HepG2 (cell line): ENCODE data around the gene CYP4B1. TPM values are rescaled to one million over a fixed set of nuclear protein-coding genes. Genes with fewer than 3 reads are reported as not detected.

Experiments
- ATAC-seq: fragments of 200-7000 bp; cut with Tn5 transposase; 3 replicates; pipeline ENCODE4 v1.9.1; 2020; ENCODE audit warnings: mild to moderate bottlenecking, moderate library complexity
- BruUV-seq: library from RNA; stranded (reverse); fragments of 400-500 nt; replicated peaks from 2 replicates; lab custom pipeline; 2021; lab: Mats Ljungman, UMichigan
- CTCF ChIA-PET: fragments of 300-600 bp; formaldehyde crosslinking; extraction: SDS; loops from one replicate; lab custom pipeline; 2021; ENCODE audit warnings: low total read pairs, inconsistent platforms, low intra/inter-chr PET ratio; lab: Yijun Ruan, JAX
- POLR2A ChIA-PET: fragments of 350-600 bp; sonication (Branson Sonifier 250); formaldehyde crosslinking; loops from one replicate; lab custom pipeline; 2020; ENCODE audit warnings: antibody characterized with exemption, inconsistent platforms; lab: Yijun Ruan, JAX
- DNase-seq: peaks from one replicate; pipeline ENCODE4 v3.0.0-alpha.2; 2015; ENCODE audit warnings: low spot score
- FAIRE-seq: peaks from 3 replicates; lab custom pipeline; 2011; peaks lifted over from hg19 to GRCh38; lab: Jason Lieb, UNC
- H2AFZ ChIP-seq: one replicate; pipeline ENCODE4 v1.6.1; 2011; ENCODE audit warnings: low read length, inconsistent platforms
- H3K27ac ChIP-seq: fragments of 300-600 bp; 3 replicates; pipeline ENCODE4 v1.8.0; 2011; ENCODE audit warnings: mixed run types, mild to moderate bottlenecking, mixed read lengths, low read length, inconsistent platforms; ENCODE audit not compliant: insufficient read depth; ENCODE audit errors: extremely low read length
- H3K27me3 ChIP-seq, 2 experiments: fragments of 200-600 bp in 1 of 2; 2 replicates in 1 of 2; 3 replicates in 1 of 2; pipeline versions ENCODE4 v1.6.0 to v1.8.0; 2011; ENCODE audit warnings: low read length in 2 of 2, mild to moderate bottlenecking in 2 of 2, moderate library complexity in 2 of 2, inconsistent platforms in 1 of 2; ENCODE audit not compliant: insufficient read depth in 2 of 2, control insufficient read depth in 1 of 2
- H3K36me3 ChIP-seq, 2 experiments: fragments of 200-600 bp in 1 of 2; replicated peaks in 1 of 2; 2 replicates in 1 of 2; 3 replicates in 1 of 2; pipeline versions ENCODE4 v1.5.1 to v1.8.0; 2011; ENCODE audit warnings: low read length in 2 of 2, inconsistent platforms in 1 of 2; ENCODE audit not compliant: insufficient read depth in 2 of 2, control insufficient read depth in 1 of 2
- H3K4me1 ChIP-seq: 2 replicates; pipeline ENCODE4 v1.5.1; 2012; ENCODE audit warnings: low read length, inconsistent platforms; ENCODE audit not compliant: insufficient read depth
- H3K4me2 ChIP-seq: 2 replicates; pipeline ENCODE4 v1.6.0; 2011; ENCODE audit warnings: low read depth, low read length, inconsistent platforms
- H3K4me3 ChIP-seq, 3 experiments: fragments of 200-600 bp in 1 of 3; sonication (generic), shearing (Covaris generic) in 1 of 3; replicated peaks in 1 of 3; 2 replicates each; pipeline ENCODE4 v1.5.1; 2011 to 2016; ENCODE audit warnings: low read length in 3 of 3, inconsistent platforms in 2 of 3, low read depth in 2 of 3, mild to moderate bottlenecking in 2 of 3, control low read depth in 1 of 3, mixed read lengths in 1 of 3; ENCODE audit not compliant: insufficient read depth in 1 of 3
- H3K79me2 ChIP-seq: one replicate; pipeline ENCODE4 v1.6.1; 2011; ENCODE audit warnings: low read length, inconsistent platforms; ENCODE audit not compliant: insufficient read depth
- H3K9ac ChIP-seq: 2 replicates; pipeline ENCODE4 v1.6.0; 2011; ENCODE audit warnings: mild to moderate bottlenecking, low read depth, low read length, inconsistent platforms; ENCODE audit not compliant: insufficient read depth
- H3K9me3 ChIP-seq: 2 replicates; pipeline ENCODE4 v1.5.1; 2012; ENCODE audit warnings: mild to moderate bottlenecking, low read length
- H4K20me1 ChIP-seq: 2 replicates; pipeline ENCODE4 v1.6.0; 2011; ENCODE audit warnings: inconsistent platforms, mild to moderate bottlenecking, low read length, moderate library complexity; ENCODE audit not compliant: insufficient read depth
- BRD4 ChIP-seq: sonication (generic); formaldehyde crosslinking; IDR thresholded peaks from 2 replicates; pipeline ENCODE4 v1.4.0; 2020; ENCODE audit warnings: missing genetic modification reagents
- FOSL2 ChIP-seq: sonication (generic); formaldehyde crosslinking; IDR thresholded peaks from 2 replicates; pipeline ENCODE4 v1.4.0; 2020; ENCODE audit warnings: missing genetic modification reagents
- IRF2 ChIP-seq: IDR thresholded peaks from 2 replicates; pipeline ENCODE4 v1.6.1; 2018; ENCODE audit warnings: missing genetic modification reagents, missing compliant biosample characterization
- KDM1A ChIP-seq: IDR thresholded peaks from 2 replicates; pipeline ENCODE4 v1.6.1; 2016; ENCODE audit warnings: missing compliant biosample characterization
- KDM4B ChIP-seq: sonication (generic); formaldehyde crosslinking; IDR thresholded peaks from 2 replicates; pipeline ENCODE4 v1.4.0; 2020; ENCODE audit warnings: missing genetic modification reagents
- MTA3 ChIP-seq: sonication (generic); formaldehyde crosslinking; IDR thresholded peaks from 2 replicates; pipeline ENCODE4 v1.4.0; 2020; ENCODE audit warnings: missing genetic modification reagents
- MYNN ChIP-seq: sonication (generic); formaldehyde crosslinking; IDR thresholded peaks from 2 replicates; pipeline ENCODE4 v1.4.0; 2020; ENCODE audit warnings: mild to moderate bottlenecking, low read depth, missing genetic modification reagents
- NFIB ChIP-seq: sonication (generic); formaldehyde crosslinking; IDR thresholded peaks from 2 replicates; pipeline ENCODE4 v1.9.0; 2021; ENCODE audit warnings: missing genetic modification reagents, mild to moderate bottlenecking, borderline replicate concordance
- RORA ChIP-seq: sonication (generic); formaldehyde crosslinking; IDR thresholded peaks from 2 replicates; pipeline ENCODE4 v1.5.0; 2020; ENCODE audit warnings: mild to moderate bottlenecking, missing genetic modification reagents, moderate library complexity
- SRF ChIP-seq: IDR thresholded peaks from 2 replicates; pipeline ENCODE4 v1.6.1; 2011; ENCODE audit warnings: mild to moderate bottlenecking, low read depth, low read length, moderate library complexity
- TP53 ChIP-seq: sonication (generic); formaldehyde crosslinking; conservative IDR thresholded peaks from 2 replicates; pipeline ENCODE4 v1.4.0; 2020; ENCODE audit warnings: missing genetic modification reagents
- ZBTB43 ChIP-seq: sonication (generic); formaldehyde crosslinking; conservative IDR thresholded peaks from 2 replicates; pipeline ENCODE4 v1.4.0; 2020; ENCODE audit warnings: missing genetic modification reagents
- ZMYM2 ChIP-seq: sonication (generic); formaldehyde crosslinking; IDR thresholded peaks from 2 replicates; pipeline ENCODE4 v1.8.0; 2022; ENCODE audit warnings: mild to moderate bottlenecking, missing genetic modification reagents
- ZNF230 ChIP-seq: sonication (generic); formaldehyde crosslinking; IDR thresholded peaks from 2 replicates; pipeline ENCODE4 v1.4.0; 2020; ENCODE audit warnings: mild to moderate bottlenecking, missing genetic modification reagents
- ZNF3 ChIP-seq: IDR thresholded peaks from 2 replicates; pipeline ENCODE4 v1.7.0; 2017; ENCODE audit warnings: inconsistent platforms
- ZNF563 ChIP-seq: sonication (generic); formaldehyde crosslinking; IDR thresholded peaks from 2 replicates; pipeline ENCODE4 v1.8.0; 2022; ENCODE audit warnings: mild to moderate bottlenecking, moderate library complexity, missing genetic modification reagents
- ZNF605 ChIP-seq: sonication (generic); formaldehyde crosslinking; IDR thresholded peaks from 2 replicates; pipeline ENCODE4 v1.8.0; 2022; ENCODE audit warnings: mild to moderate bottlenecking, missing genetic modification reagents
- ZNF652 ChIP-seq: IDR thresholded peaks from 2 replicates; pipeline ENCODE4 v1.6.1; 2016; ENCODE audit warnings: low read depth, borderline replicate concordance
- ZSCAN25 ChIP-seq: sonication (generic); formaldehyde crosslinking; IDR thresholded peaks from 2 replicates; pipeline ENCODE4 v1.8.0; 2022; ENCODE audit warnings: mild to moderate bottlenecking, missing genetic modification reagents
- WGBS: methylation state at CpG from one replicate; pipeline ENCODE4 v1.1.6; 2017; ENCODE audit warnings: low lambda C conversion rate; 5-methylcytosine and 5-hydroxymethylcytosine counted together
- in situ Hi-C: cut with HindIII; loops from 2 replicates; pipeline ENCODE4 v1.10.0; 2017; ENCODE audit warnings: low pct_unique_long_range_greater_than_20kb; ENCODE audit not compliant: extremely low pct_ligation_motif_present
- intact Hi-C: fragments of 100-400 bp; cut with micrococcal nuclease; formaldehyde crosslinking; loops from one replicate; pipeline ENCODE4 v1.10.0; 2022; ENCODE audit not compliant: unreplicated experiment
- polyA plus RNA-seq, 8 experiments: library from polyadenylated mRNA; depleted of rRNA in 3 of 8; stranded (reverse) in 7 of 8; unstranded in 1 of 8; fragments of >200 nt; fragmentation: Illumina TruSeq in 4 of 8; extraction: Trizol in 4 of 8; gene quantifications; 2 replicates each; pipeline versions ENCODE4 v1.2.1 to v1.2.3, GENCODE V29; 2011 to 2016; ENCODE audit warnings: low read depth in 4 of 8, missing spikeins in 1 of 8, mixed read lengths in 1 of 8; ENCODE audit not compliant: insufficient read depth in 1 of 8
- total RNA-seq, 5 experiments: library from RNA; depleted of rRNA; stranded (reverse); fragments of >200 nt; fragmentation: Illumina TruSeq; extraction: Trizol; gene quantifications; 2 replicates each; pipeline ENCODE4 v1.2.3, GENCODE V29; 2016; ENCODE audit warnings: low read depth in 1 of 5
- TF ChIP-seq, protein P1 (sequence below): sonication (generic); formaldehyde crosslinking; IDR thresholded peaks from 2 replicates; pipeline ENCODE4 v1.4.0; 2020; ENCODE audit warnings: missing genetic modification reagents
- TF ChIP-seq, protein P2 (sequence below): fragments of 450-650 bp; IDR thresholded peaks from 2 replicates; pipeline ENCODE4 v1.6.1; 2016

CYP4B1 gene
- total and polyA plus RNA-seq, 2 of the 13 experiments (the other 11 are each of a cell fraction or from before 2014, with no cell fraction given) = 0.03 TPM; not detected in 1

- TF ChIP-seq, protein P1, sequence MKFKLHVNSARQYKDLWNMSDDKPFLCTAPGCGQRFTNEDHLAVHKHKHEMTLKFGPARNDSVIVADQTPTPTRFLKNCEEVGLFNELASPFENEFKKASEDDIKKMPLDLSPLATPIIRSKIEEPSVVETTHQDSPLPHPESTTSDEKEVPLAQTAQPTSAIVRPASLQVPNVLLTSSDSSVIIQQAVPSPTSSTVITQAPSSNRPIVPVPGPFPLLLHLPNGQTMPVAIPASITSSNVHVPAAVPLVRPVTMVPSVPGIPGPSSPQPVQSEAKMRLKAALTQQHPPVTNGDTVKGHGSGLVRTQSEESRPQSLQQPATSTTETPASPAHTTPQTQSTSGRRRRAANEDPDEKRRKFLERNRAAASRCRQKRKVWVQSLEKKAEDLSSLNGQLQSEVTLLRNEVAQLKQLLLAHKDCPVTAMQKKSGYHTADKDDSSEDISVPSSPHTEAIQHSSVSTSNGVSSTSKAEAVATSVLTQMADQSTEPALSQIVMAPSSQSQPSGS = no peak
Observed at GRCh38 chr1:46793126-46793525, 5.7 kb upstream of the CYP4B1 start (continued).

DNA sequence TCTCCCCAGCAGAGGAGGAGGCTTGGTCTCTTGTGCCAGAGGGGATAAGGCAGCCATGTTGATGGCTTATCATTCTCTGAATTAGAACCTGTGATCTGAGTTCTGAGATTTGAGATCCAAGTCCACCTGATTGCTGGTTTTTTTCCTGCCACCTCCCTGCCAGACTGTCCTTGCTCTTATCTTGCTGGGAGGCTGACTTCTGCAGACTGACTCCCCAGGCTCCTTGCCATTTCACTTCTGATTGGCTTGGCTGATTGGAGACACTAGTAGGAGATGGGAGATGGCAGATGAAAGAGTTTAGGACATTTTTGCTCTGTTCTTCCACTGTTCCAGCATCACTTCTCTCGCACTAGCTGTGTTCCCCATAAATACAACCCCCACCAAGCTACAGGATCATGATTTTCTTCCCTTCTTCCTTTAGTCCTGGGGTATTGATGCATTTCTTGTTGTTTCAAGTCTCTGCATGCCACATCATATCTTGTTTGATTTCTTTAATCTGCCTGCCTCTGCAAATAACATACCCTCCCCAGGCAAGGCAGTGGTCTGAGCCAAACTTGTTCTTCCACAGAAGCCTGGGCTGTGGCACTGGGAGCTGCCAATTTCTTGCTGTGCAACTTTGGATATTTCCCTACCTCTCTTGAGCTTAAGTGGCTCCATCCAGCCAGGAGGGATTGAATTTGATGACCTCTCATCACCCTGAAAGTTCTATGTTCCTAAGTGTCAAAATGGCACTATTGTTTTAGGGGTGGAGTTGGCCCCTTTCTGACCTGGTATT, 963 bp upstream of the CYP4B1 start:
- Histone ChIP-seq H3K9me3 (no peaks in the 10 kb centered on the region), H3K4me1 (no peaks in the 10 kb centered on the region), H2AFZ (no peak overlapping the region), H3K27me3 (no peaks in the 10 kb centered on the region; a peak in 1 of 5 replicates), H3K9ac (no peak overlapping the region), H3K27ac (no peak overlapping the region), H3K79me2 (no peaks in the 10 kb centered on the region), H3K4me3 (no peak overlapping the region), H4K20me1 (no peaks in the 10 kb centered on the region), H3K36me3 (no peaks in the 10 kb centered on the region), H3K4me2 (no peak overlapping the region)
- in situ Hi-C loops = no loop called here
- 0% methylated on average over 1 of the region's 1 CpG for WGBS
- ChIA-PET CTCF (no interaction called here), POLR2A (no interaction called here)
- intact Hi-C loops = no loop called here
- FAIRE-seq (no peak), ATAC-seq (no peak), DNase-seq (no peak)
- no peak for TF ChIP-seq TP53 (CRISPR knock-in tag)
- no peak for TF ChIP-seq ZBTB43 (CRISPR knock-in tag)
- no peak for TF ChIP-seq ZNF563
- no peak for TF ChIP-seq KDM4B
- TF ChIP-seq, protein P2, sequence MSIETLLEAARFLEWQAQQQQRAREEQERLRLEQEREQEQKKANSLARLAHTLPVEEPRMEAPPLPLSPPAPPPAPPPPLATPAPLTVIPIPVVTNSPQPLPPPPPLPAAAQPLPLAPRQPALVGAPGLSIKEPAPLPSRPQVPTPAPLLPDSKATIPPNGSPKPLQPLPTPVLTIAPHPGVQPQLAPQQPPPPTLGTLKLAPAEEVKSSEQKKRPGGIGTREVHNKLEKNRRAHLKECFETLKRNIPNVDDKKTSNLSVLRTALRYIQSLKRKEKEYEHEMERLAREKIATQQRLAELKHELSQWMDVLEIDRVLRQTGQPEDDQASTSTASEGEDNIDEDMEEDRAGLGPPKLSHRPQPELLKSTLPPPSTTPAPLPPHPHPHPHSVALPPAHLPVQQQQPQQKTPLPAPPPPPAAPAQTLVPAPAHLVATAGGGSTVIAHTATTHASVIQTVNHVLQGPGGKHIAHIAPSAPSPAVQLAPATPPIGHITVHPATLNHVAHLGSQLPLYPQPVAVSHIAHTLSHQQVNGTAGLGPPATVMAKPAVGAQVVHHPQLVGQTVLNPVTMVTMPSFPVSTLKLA = no peak
- no peak for TF ChIP-seq BRD4 (CRISPR knock-in tag)
- no peak for TF ChIP-seq MTA3 (CRISPR knock-in tag)
- no peak for TF ChIP-seq KDM1A (CRISPR knock-in tag)
- TF ChIP-seq ZNF3 = no peak
- no peak for TF ChIP-seq ZSCAN25 (CRISPR knock-in tag)
- TF ChIP-seq RORA (CRISPR knock-in tag) = no peak
- TF ChIP-seq ZNF230 (CRISPR knock-in tag) = no peak
- no peak for TF ChIP-seq ZMYM2 (CRISPR knock-in tag)
- TF ChIP-seq ZNF652 (CRISPR knock-in tag) = no peak
- TF ChIP-seq NFIB = no peak
- no peak for TF ChIP-seq MYNN (CRISPR knock-in tag)
- no peak for TF ChIP-seq SRF
- TF ChIP-seq IRF2 (CRISPR knock-in tag) = no peak
- no peak for TF ChIP-seq ZNF605
- TF ChIP-seq FOSL2 (CRISPR knock-in tag) = no peak
- BruUV-seq = no TSS peak
